ENCODE measurements around the gene ZNF597. TPM values are rescaled to one million over a fixed set of nuclear protein-coding genes. Genes with fewer than 3 reads are reported as not detected.

ZNF597 gene
- total RNA-seq, 3 donors from 2014 or later = 2.1 to 3.6 (median 2.8) TPM

- Histone ChIP-seq H3K27ac (no peak overlapping the region), H3K27me3 (no peaks in the 10 kb centered on the region), H3K9me3 (no peaks in the 10 kb centered on the region), H3K36me3 (no peaks in the 10 kb centered on the region), H3K4me3 (no peak overlapping the region), H3K4me1 (no peaks in the 10 kb centered on the region)
- intact Hi-C loops (cut with DNase I; ENCODE audit: low total_unique reads) = no loop called here
- no peak for TF ChIP-seq POLR2A (IDR thresholded peaks at IDR 0.05)
- no peak for TF ChIP-seq POLR2AphosphoS5 (IDR thresholded peaks at IDR 0.05)
- TF ChIP-seq, protein P1, sequence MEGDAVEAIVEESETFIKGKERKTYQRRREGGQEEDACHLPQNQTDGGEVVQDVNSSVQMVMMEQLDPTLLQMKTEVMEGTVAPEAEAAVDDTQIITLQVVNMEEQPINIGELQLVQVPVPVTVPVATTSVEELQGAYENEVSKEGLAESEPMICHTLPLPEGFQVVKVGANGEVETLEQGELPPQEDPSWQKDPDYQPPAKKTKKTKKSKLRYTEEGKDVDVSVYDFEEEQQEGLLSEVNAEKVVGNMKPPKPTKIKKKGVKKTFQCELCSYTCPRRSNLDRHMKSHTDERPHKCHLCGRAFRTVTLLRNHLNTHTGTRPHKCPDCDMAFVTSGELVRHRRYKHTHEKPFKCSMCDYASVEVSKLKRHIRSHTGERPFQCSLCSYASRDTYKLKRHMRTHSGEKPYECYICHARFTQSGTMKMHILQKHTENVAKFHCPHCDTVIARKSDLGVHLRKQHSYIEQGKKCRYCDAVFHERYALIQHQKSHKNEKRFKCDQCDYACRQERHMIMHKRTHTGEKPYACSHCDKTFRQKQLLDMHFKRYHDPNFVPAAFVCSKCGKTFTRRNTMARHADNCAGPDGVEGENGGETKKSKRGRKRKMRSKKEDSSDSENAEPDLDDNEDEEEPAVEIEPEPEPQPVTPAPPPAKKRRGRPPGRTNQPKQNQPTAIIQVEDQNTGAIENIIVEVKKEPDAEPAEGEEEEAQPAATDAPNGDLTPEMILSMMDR (IDR thresholded peaks at IDR 0.05) = no peak
- no peak for DNase-seq (ENCODE audit: low spot score in 2 of 2)
These were observed 22.0 kb upstream of the ZNF597 start for GRCh38 chr16:3465301-3465700.

GRCh38 chr16:3461151-3461550 is 17.8 kb upstream of the ZNF597 start:
- no peak for DNase-seq (ENCODE audit: low spot score in 2 of 2)
- TF ChIP-seq POLR2A (IDR thresholded peaks at IDR 0.05) (no peak), POLR2AphosphoS5 (IDR thresholded peaks at IDR 0.05) (no peak)
- TF ChIP-seq, protein P1 (IDR thresholded peaks at IDR 0.05) = no peak
- H3K27me3 ChIP-seq = no peaks in the 10 kb centered on the region
- H3K27ac ChIP-seq = no peak overlapping the region
- H3K36me3 ChIP-seq = no peaks in the 10 kb centered on the region
- H3K4me1 ChIP-seq = peaks cover 0 to 3% of the 10 kb centered on the region in 2 donors
- H3K9me3 ChIP-seq = no peaks in the 10 kb centered on the region
- H3K4me3 ChIP-seq = no peak overlapping the region
- intact Hi-C loops (cut with DNase I; ENCODE audit: low total_unique reads) = no loop called here

DNA sequence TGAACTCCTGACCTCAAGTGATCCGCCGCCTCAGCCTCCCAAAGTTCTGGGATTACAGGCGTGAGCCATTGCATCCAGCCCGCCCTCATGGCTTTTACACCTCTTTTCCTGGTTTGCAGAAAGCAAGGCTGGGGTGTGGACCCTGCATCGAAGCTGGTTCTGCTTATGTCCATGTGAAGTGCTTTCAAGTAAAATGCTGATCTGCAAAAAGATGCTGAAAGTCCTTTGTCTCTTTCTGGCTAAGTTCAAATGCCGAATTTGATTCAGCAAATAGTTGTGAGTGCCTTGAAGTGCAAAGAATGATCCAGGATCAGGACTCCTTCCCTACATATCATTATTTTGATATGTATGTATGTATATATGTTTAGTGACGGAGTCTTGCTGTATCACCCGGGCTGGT is 17.3 kb upstream of the ZNF597 start:
- Histone ChIP-seq H3K9me3 (no peaks in the 10 kb centered on the region), H3K4me3 (no peak overlapping the region), H3K27ac (no peak overlapping the region), H3K4me1 (peaks cover 0 to 3% of the 10 kb centered on the region in 2 donors), H3K36me3 (no peaks in the 10 kb centered on the region), H3K27me3 (no peaks in the 10 kb centered on the region)
- no peak for DNase-seq (ENCODE audit: low spot score in 2 of 2)
- intact Hi-C loops (cut with DNase I; ENCODE audit: low total_unique reads) = no loop called here
- TF ChIP-seq POLR2AphosphoS5 (IDR thresholded peaks at IDR 0.05) (no peak), POLR2A (IDR thresholded peaks at IDR 0.05) (no peak)
- TF ChIP-seq, protein P1 (IDR thresholded peaks at IDR 0.05) = no peak

DNA sequence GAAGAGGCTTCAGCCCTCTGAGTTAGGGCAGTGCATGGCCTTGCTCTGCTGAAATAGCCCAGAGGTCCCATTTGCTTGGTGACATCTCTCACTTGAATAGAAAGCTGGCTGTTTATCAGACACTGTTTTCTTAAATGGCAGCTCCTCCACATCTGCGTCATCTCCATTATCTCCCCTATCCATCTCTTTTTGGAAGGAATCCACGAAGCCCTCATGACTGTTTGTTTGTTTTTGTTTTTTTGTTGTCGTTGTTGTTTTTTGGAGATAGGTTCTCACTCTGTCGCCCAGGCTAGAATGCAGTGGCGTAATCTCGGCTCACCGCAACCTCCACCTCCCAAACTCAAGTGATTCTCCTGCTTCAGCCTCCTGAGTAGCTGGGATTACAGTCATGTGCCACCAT is 16.8 kb upstream of the ZNF597 start:
- peaks cover 0 to 3% of the 10 kb centered on the region in 2 donors for H3K4me1 ChIP-seq
- no peak for TF ChIP-seq POLR2A (IDR thresholded peaks at IDR 0.05)
- no peak for TF ChIP-seq POLR2AphosphoS5 (IDR thresholded peaks at IDR 0.05)
- TF ChIP-seq, protein P1 (IDR thresholded peaks at IDR 0.05) = no peak
- no peak for DNase-seq (ENCODE audit: low spot score in 2 of 2)
- no peaks in the 10 kb centered on the region for H3K27me3 ChIP-seq
- no peak overlapping the region for H3K4me3 ChIP-seq
- intact Hi-C loops (cut with DNase I; ENCODE audit: low total_unique reads) = no loop called here
- no peak overlapping the region for H3K27ac ChIP-seq
- H3K9me3 ChIP-seq = no peaks in the 10 kb centered on the region
- no peaks in the 10 kb centered on the region for H3K36me3 ChIP-seq

DNA sequence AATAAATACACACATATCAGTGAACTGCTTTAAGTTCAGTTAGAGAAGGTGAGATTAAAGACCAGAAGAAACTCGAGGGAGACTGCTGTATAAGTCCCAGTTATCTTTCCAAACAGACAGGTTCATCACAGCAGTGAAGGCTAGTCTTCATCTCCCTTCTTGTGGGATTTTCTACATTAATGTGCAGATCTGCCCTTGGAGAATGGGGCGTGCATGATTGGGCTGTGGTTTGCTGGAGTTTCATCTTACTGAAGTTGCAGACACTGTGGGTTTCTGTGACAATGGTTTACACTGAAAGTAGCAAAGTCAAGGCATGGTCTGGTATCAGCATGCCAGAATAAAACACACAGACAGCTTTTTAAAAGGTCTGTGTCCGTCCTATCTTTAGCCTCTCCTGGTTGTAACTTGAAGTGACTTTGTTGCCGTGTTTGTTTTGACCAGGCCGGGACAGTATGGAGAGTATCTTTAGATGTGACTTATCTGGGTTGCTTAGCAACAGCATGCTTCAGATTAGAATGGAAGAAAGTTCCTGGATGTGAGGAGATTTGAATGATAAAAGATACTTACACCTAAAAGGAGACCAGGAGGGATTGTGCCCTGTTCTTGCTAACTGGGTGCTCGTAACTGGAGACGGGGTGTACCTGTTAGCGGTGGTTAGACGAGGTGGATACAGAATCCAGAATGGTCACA is 16.2 kb upstream of the ZNF597 start:
- intact Hi-C loops (cut with DNase I; ENCODE audit: low total_unique reads) = no loop called here
- peak overlapping the region in 1 of 2 donors; percentile 96 for H3K27ac ChIP-seq

More for the DNA sequence above, 16.2 kb upstream of the ZNF597 start:
- Histone ChIP-seq H3K36me3 (no peaks in the 10 kb centered on the region), H3K4me1 (peaks cover 0 to 3% of the 10 kb centered on the region in 2 donors), H3K27me3 (no peaks in the 10 kb centered on the region), H3K9me3 (no peaks in the 10 kb centered on the region), H3K4me3 (peak overlapping the region; percentile 82 to 91 (median 86))
- DNase-seq (ENCODE audit: low spot score in 2 of 2) = no peak
- TF ChIP-seq POLR2AphosphoS5 (IDR thresholded peaks at IDR 0.05) (no peak), POLR2A (IDR thresholded peaks at IDR 0.05) (no peak)
- TF ChIP-seq, protein P1 (IDR thresholded peaks at IDR 0.05) = no peak
